HEK293 (cell line): ENCODE results near the gene DHRS12.

Source experiments
- CTCF ChIA-PET: fragments of 350-600 bp; formaldehyde crosslinking; extraction: SDS; loops from one replicate; lab custom pipeline; 2021; ENCODE audit warnings: antibody characterized with exemption; lab: Yijun Ruan, JAX
- POLR2A ChIA-PET: fragments of 300-600 bp; formaldehyde crosslinking; extraction: SDS; loops from one replicate; lab custom pipeline; 2020; ENCODE audit warnings: antibody characterized with exemption, inconsistent platforms; lab: Yijun Ruan, JAX
- H3K27ac ChIP-seq: fragments of 200-500 bp; sonication (Bioruptor generic); 2 replicates; pipeline ENCODE4 v1.5.1; 2014; ENCODE audit warnings: low read depth, low read length, control low read depth, inconsistent platforms; ENCODE audit errors: extremely low read depth
- H3K36me3 ChIP-seq, 2 experiments: fragments of 200-500 bp in 1 of 2; sonication (Bioruptor generic) in 1 of 2; 1 replicate in 1 of 2; 2 replicates in 1 of 2; pipeline ENCODE4 v1.5.1; 2014 to 2017; ENCODE audit warnings: inconsistent platforms in 2 of 2, low read length in 2 of 2; ENCODE audit not compliant: control insufficient read depth in 2 of 2, insufficient read depth in 1 of 2
- H3K4me1 ChIP-seq: fragments of 200-500 bp; sonication (Bioruptor generic); 2 replicates; pipeline ENCODE4 v1.5.1; 2014; ENCODE audit warnings: mild to moderate bottlenecking, low read length, inconsistent platforms; ENCODE audit not compliant: control insufficient read depth, insufficient read depth
- H3K4me3 ChIP-seq: 2 replicates; pipeline ENCODE4 v1.5.1; 2011; ENCODE audit warnings: low read depth, mild to moderate bottlenecking, control low read depth, low read length, moderate library complexity
- H3K9me3 ChIP-seq: fragments of 200-500 bp; sonication (Bioruptor generic); 2 replicates; pipeline ENCODE4 v1.5.1; 2014; ENCODE audit warnings: low read depth, low read length, inconsistent platforms; ENCODE audit not compliant: control insufficient read depth, insufficient read depth
- SP3 ChIP-seq: fragments of 450-650 bp; formaldehyde crosslinking; IDR thresholded peaks from 2 replicates; pipeline ENCODE4 v1.5.1; 2016; ENCODE audit warnings: missing biosample characterization, missing genetic modification characterization
- ZBTB20 ChIP-seq: fragments of 450-650 bp; formaldehyde crosslinking; IDR thresholded peaks from 2 replicates; pipeline ENCODE4 v1.5.1; 2016; ENCODE audit warnings: missing biosample characterization, missing genetic modification characterization
- ZFP3 ChIP-seq: fragments of 450-650 bp; formaldehyde crosslinking; IDR thresholded peaks from 2 replicates; pipeline ENCODE4 v1.5.1; 2016; ENCODE audit warnings: low read depth, missing biosample characterization, missing genetic modification characterization
- ZNF23 ChIP-seq: fragments of 450-650 bp; formaldehyde crosslinking; IDR thresholded peaks from 2 replicates; pipeline ENCODE4 v1.5.1; 2016; ENCODE audit warnings: missing biosample characterization, missing genetic modification characterization, borderline replicate concordance
- ZNF292 ChIP-seq: fragments of 450-650 bp; formaldehyde crosslinking; IDR thresholded peaks from 2 replicates; pipeline ENCODE4 v1.5.1; 2016; ENCODE audit warnings: low read depth, missing biosample characterization, missing genetic modification characterization, borderline replicate concordance
- ZNF610 ChIP-seq: fragments of 450-650 bp; formaldehyde crosslinking; IDR thresholded peaks from 2 replicates; pipeline ENCODE4 v1.5.1; 2016; ENCODE audit warnings: missing biosample characterization, missing genetic modification characterization, borderline replicate concordance
- ZNF677 ChIP-seq: fragments of 450-650 bp; IDR thresholded peaks from 2 replicates; pipeline ENCODE4 v1.5.0; 2018; ENCODE audit warnings: missing biosample characterization, mild to moderate bottlenecking, missing genetic modification characterization, moderate library complexity
- ZNF76 ChIP-seq: fragments of 450-650 bp; formaldehyde crosslinking; IDR thresholded peaks from 2 replicates; pipeline ENCODE4; 2016; ENCODE audit warnings: low read depth, missing biosample characterization, missing genetic modification characterization, borderline replicate concordance
- ZNF777 ChIP-seq: fragments of 450-650 bp; formaldehyde crosslinking; IDR thresholded peaks from 2 replicates; pipeline ENCODE4 v1.5.1; 2017; ENCODE audit warnings: missing biosample characterization, missing genetic modification characterization, borderline replicate concordance
- TF ChIP-seq, protein P1 (sequence below): IDR thresholded peaks from 2 replicates; pipeline ENCODE4 v1.6.1; 2011; ENCODE audit warnings: mild to moderate bottlenecking, low read depth, low read length, borderline replicate concordance
- TF ChIP-seq, protein P2 (sequence below): fragments of 450-650 bp; formaldehyde crosslinking; optimal IDR thresholded peaks from 2 replicates; pipeline ENCODE3; 2016; ENCODE audit warnings: missing biosample characterization, mild to moderate bottlenecking, missing genetic modification characterization
- TF ChIP-seq, protein P3 (sequence below): fragments of 450-650 bp; formaldehyde crosslinking; IDR thresholded peaks from 2 replicates; pipeline ENCODE4 v1.5.1; 2016; ENCODE audit warnings: missing biosample characterization, missing genetic modification characterization
- TF ChIP-seq, protein P4 (sequence below): fragments of 450-650 bp; IDR thresholded peaks from 2 replicates; pipeline ENCODE4 v1.5.1; 2018; ENCODE audit warnings: missing biosample characterization, mild to moderate bottlenecking, missing genetic modification characterization
- TF ChIP-seq, protein P5 (sequence below): fragments of 450-650 bp; formaldehyde crosslinking; IDR thresholded peaks from 2 replicates; pipeline ENCODE4 v1.5.1; 2017; ENCODE audit warnings: missing biosample characterization, missing genetic modification characterization

DHRS12 gene

DNA sequence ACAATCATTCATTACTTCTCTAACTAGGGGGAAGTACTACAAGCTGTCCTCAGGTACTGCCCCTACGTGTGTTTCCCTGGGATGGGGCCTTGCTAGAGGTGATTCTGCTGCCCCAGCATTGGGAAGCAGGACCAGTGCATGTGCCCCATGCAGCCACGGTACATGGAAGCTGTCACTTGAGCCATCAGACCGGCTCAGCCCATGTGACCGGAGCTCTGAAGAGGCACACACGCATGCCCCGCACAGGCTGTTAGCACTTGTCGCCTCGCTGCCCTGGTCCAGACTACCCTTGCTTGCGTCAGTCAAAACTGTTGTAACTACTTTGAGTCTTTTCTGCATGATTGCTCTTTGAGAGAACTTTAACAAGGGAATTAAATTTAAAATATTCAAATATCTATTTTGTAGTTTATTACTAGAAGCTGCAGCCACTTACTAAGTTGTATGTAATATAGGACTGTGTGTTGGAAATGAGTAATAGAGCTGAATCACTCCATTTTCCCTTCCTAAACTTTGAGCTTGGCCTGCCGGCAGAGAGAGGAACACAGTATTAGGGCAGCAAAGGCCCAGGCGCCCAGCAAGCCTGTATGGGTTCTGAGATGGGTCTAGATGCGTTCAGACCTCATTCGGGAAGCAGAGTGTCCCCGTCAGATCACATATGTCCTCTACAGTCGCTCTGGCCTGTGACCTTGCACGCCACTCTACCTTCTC lies 42.2 kb downstream of the DHRS12 start (continued):
- TF ChIP-seq, protein P1, sequence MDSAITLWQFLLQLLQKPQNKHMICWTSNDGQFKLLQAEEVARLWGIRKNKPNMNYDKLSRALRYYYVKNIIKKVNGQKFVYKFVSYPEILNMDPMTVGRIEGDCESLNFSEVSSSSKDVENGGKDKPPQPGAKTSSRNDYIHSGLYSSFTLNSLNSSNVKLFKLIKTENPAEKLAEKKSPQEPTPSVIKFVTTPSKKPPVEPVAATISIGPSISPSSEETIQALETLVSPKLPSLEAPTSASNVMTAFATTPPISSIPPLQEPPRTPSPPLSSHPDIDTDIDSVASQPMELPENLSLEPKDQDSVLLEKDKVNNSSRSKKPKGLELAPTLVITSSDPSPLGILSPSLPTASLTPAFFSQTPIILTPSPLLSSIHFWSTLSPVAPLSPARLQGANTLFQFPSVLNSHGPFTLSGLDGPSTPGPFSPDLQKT = no peak
- TF ChIP-seq ZBTB20 (tag by site-specific recombination) (no peak), ZNF76 (no peak), ZFP3 (tag by site-specific recombination) (no peak), ZNF777 (tag by site-specific recombination) (no peak), ZNF610 (no peak)
- TF ChIP-seq, protein P2, sequence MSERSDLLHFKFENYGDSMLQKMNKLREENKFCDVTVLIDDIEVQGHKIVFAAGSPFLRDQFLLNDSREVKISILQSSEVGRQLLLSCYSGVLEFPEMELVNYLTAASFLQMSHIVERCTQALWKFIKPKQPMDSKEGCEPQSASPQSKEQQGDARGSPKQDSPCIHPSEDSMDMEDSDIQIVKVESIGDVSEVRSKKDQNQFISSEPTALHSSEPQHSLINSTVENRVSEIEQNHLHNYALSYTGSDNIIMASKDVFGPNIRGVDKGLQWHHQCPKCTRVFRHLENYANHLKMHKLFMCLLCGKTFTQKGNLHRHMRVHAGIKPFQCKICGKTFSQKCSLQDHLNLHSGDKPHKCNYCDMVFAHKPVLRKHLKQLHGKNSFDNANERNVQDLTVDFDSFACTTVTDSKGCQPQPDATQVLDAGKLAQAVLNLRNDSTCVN = no peak
- TF ChIP-seq, protein P3, sequence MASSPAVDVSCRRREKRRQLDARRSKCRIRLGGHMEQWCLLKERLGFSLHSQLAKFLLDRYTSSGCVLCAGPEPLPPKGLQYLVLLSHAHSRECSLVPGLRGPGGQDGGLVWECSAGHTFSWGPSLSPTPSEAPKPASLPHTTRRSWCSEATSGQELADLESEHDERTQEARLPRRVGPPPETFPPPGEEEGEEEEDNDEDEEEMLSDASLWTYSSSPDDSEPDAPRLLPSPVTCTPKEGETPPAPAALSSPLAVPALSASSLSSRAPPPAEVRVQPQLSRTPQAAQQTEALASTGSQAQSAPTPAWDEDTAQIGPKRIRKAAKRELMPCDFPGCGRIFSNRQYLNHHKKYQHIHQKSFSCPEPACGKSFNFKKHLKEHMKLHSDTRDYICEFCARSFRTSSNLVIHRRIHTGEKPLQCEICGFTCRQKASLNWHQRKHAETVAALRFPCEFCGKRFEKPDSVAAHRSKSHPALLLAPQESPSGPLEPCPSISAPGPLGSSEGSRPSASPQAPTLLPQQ (tag by site-specific recombination) = no peak
- TF ChIP-seq, all 188 proteins: peak for 0

DNA sequence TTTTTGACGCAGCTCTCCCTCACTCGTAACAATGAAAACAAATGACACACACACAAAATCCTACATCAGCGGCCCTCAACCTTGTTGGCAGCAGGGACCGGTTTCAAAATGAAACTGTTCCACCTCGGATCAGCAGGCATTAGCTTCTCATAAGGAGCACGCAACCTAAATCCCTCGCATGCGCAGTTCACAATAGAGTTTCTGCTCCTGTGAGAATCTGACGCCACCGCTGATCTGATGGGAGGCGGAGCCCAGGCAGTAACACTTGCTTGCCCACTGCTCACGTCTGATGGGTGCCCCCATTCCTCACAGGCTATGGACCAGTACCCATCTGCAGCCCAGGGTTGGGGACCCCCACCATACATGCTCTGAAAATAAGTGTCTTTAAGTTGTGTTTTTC lies 43.4 kb downstream of the DHRS12 start:
- peaks cover 0 to 14% of the 10 kb centered on the region in 2 experiments; a peak in 1 of 3 replicates for H3K36me3 ChIP-seq
- H3K27ac ChIP-seq = no peak overlapping the region
- ChIA-PET POLR2A (no interaction called here), CTCF (no interaction called here)
- H3K9me3 ChIP-seq = no peaks in the 10 kb centered on the region
- H3K4me1 ChIP-seq = peaks cover 4% of the 10 kb centered on the region; the same call in 1 of the 2 replicates
- H3K4me3 ChIP-seq = no peak overlapping the region
- no peak for TF ChIP-seq ZNF23 (tag by site-specific recombination)
- TF ChIP-seq SP3 (tag by site-specific recombination) = no peak
- TF ChIP-seq, protein P3 (tag by site-specific recombination) = no peak
- no peak for TF ChIP-seq ZNF677 (tag by site-specific recombination)
- no peak for TF ChIP-seq ZNF292 (tag by site-specific recombination)
- TF ChIP-seq, protein P4, sequence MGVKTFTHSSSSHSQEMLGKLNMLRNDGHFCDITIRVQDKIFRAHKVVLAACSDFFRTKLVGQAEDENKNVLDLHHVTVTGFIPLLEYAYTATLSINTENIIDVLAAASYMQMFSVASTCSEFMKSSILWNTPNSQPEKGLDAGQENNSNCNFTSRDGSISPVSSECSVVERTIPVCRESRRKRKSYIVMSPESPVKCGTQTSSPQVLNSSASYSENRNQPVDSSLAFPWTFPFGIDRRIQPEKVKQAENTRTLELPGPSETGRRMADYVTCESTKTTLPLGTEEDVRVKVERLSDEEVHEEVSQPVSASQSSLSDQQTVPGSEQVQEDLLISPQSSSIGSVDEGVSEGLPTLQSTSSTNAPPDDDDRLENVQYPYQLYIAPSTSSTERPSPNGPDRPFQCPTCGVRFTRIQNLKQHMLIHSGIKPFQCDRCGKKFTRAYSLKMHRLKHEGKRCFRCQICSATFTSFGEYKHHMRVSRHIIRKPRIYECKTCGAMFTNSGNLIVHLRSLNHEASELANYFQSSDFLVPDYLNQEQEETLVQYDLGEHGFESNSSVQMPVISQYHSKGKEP (tag by site-specific recombination) = no peak
- no peak for TF ChIP-seq ZBTB20 (tag by site-specific recombination)
- TF ChIP-seq, protein P5, sequence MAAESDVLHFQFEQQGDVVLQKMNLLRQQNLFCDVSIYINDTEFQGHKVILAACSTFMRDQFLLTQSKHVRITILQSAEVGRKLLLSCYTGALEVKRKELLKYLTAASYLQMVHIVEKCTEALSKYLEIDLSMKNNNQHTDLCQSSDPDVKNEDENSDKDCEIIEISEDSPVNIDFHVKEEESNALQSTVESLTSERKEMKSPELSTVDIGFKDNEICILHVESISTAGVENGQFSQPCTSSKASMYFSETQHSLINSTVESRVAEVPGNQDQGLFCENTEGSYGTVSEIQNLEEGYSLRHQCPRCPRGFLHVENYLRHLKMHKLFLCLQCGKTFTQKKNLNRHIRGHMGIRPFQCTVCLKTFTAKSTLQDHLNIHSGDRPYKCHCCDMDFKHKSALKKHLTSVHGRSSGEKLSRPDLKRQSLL = no peak
